ENCODE measurements around the gene VSNL1. TPM values are rescaled to one million over a fixed set of nuclear protein-coding genes. Genes with fewer than 3 reads are reported as not detected.

The VSNL1 gene
- total RNA-seq, 1 donor: 0.36 TPM

- H3K27ac ChIP-seq (ENCODE audit: low read depth, low read length): no peak overlapping the region
- DNase-seq (ENCODE audit: insufficient read length, low spot score, missing footprints): no peak
- TF ChIP-seq CTCF (IDR thresholded peaks at IDR 0.05; ENCODE audit: extremely low read depth, low read depth, low read length): no peak
These were observed 33.5 kb upstream of the VSNL1 start for GRCh38 chr2:17506736-17507616.

GRCh38 chr2:17515652-17516051 is 24.8 kb upstream of the VSNL1 start:
- H3K4me2 ChIP-seq (ENCODE audit: insufficient read depth, low read length): no peak overlapping the region
- H3K79me2 ChIP-seq (ENCODE audit: insufficient read depth, low read length): no peaks in the 10 kb centered on the region
- no peak overlapping the region for H3K4me3 ChIP-seq (ENCODE audit: insufficient read depth, low read length)
- TF ChIP-seq CTCF (IDR thresholded peaks at IDR 0.05; ENCODE audit: extremely low read depth, low read depth, low read length): no peak
- DNase-seq (ENCODE audit: insufficient read length, low spot score, missing footprints): no peak
- H3K9me3 ChIP-seq (ENCODE audit: low read depth, low read length): no peaks in the 10 kb centered on the region
- H4K20me1 ChIP-seq (ENCODE audit: insufficient read depth, low read length): no peaks in the 10 kb centered on the region
- no peaks in the 10 kb centered on the region for H3K36me3 ChIP-seq (ENCODE audit: insufficient read depth, low read length)
- peaks cover 9% of the 10 kb centered on the region for H3K27me3 ChIP-seq (ENCODE audit: insufficient read depth, low read length)
- H3K27ac ChIP-seq (ENCODE audit: low read depth, low read length): no peak overlapping the region
- H2AFZ ChIP-seq (ENCODE audit: low read length): no peak overlapping the region
- H3K4me1 ChIP-seq (ENCODE audit: insufficient read depth, low read length): peaks cover 6% of the 10 kb centered on the region

More at GRCh38 chr2:17506736-17507616, 33.5 kb upstream of the VSNL1 start:
- H3K9me3 ChIP-seq (ENCODE audit: low read depth, low read length): no peaks in the 10 kb centered on the region
- H3K4me3 ChIP-seq (ENCODE audit: insufficient read depth, low read length): no peak overlapping the region
- no peaks in the 10 kb centered on the region for H3K79me2 ChIP-seq (ENCODE audit: insufficient read depth, low read length)
- H3K27me3 ChIP-seq (ENCODE audit: insufficient read depth, low read length): no peaks in the 10 kb centered on the region
- H4K20me1 ChIP-seq (ENCODE audit: insufficient read depth, low read length): no peaks in the 10 kb centered on the region
- H3K4me1 ChIP-seq (ENCODE audit: insufficient read depth, low read length): no peaks in the 10 kb centered on the region
- H2AFZ ChIP-seq (ENCODE audit: low read length): no peak overlapping the region
- H3K36me3 ChIP-seq (ENCODE audit: insufficient read depth, low read length): no peaks in the 10 kb centered on the region
- no peak overlapping the region for H3K4me2 ChIP-seq (ENCODE audit: insufficient read depth, low read length)

GRCh38 chr2:17517481-17518211 is 22.9 kb upstream of the VSNL1 start:
- H3K79me2 ChIP-seq (ENCODE audit: insufficient read depth, low read length): no peaks in the 10 kb centered on the region
- peaks cover 9% of the 10 kb centered on the region for H3K27me3 ChIP-seq (ENCODE audit: insufficient read depth, low read length)
- H3K4me1 ChIP-seq (ENCODE audit: insufficient read depth, low read length): peaks cover 6% of the 10 kb centered on the region
- TF ChIP-seq CTCF (IDR thresholded peaks at IDR 0.05; ENCODE audit: extremely low read depth, low read depth, low read length): no peak
- H3K36me3 ChIP-seq (ENCODE audit: insufficient read depth, low read length): no peaks in the 10 kb centered on the region
- peak overlapping the region; percentile 97 for H2AFZ ChIP-seq (ENCODE audit: low read length)
- peak; percentile 47 for DNase-seq (ENCODE audit: insufficient read length, low spot score, missing footprints)
- peak overlapping the region; percentile 75 for H3K4me3 ChIP-seq (ENCODE audit: insufficient read depth, low read length)
- H3K4me2 ChIP-seq (ENCODE audit: insufficient read depth, low read length): peak overlapping the region; percentile 95
- H3K9me3 ChIP-seq (ENCODE audit: low read depth, low read length): no peaks in the 10 kb centered on the region
- no peak overlapping the region for H3K27ac ChIP-seq (ENCODE audit: low read depth, low read length)
- no peaks in the 10 kb centered on the region for H4K20me1 ChIP-seq (ENCODE audit: insufficient read depth, low read length)

Data from osteoblast (primary cell).